SH-SY5Y (cell line): Measurements from ENCODE around the gene EEIG1.

ENCODE experiments used
- GATA2 ChIP-seq: IDR thresholded peaks from 2 replicates; pipeline ENCODE4 v1.6.1; 2011; ENCODE audit warnings: mild to moderate bottlenecking, low read depth, low read length
- GATA3 ChIP-seq: IDR thresholded peaks from 2 replicates; pipeline ENCODE4 v1.6.1; 2011; ENCODE audit warnings: low read depth, mild to moderate bottlenecking, low read length, moderate library complexity

GRCh38 chr9:127941961-127942215 is 38.9 kb downstream of the EEIG1 start:
- no peak for TF ChIP-seq GATA3
- TF ChIP-seq GATA2, result no peak
